ENCODE results near the gene PTPN1.
"Not testable (repeated sequence)": the region's sequence is repeated elsewhere in the genome, so short reads cannot be mapped to it uniquely, and the experiment has no call there.

Gene PTPN1

DNA sequence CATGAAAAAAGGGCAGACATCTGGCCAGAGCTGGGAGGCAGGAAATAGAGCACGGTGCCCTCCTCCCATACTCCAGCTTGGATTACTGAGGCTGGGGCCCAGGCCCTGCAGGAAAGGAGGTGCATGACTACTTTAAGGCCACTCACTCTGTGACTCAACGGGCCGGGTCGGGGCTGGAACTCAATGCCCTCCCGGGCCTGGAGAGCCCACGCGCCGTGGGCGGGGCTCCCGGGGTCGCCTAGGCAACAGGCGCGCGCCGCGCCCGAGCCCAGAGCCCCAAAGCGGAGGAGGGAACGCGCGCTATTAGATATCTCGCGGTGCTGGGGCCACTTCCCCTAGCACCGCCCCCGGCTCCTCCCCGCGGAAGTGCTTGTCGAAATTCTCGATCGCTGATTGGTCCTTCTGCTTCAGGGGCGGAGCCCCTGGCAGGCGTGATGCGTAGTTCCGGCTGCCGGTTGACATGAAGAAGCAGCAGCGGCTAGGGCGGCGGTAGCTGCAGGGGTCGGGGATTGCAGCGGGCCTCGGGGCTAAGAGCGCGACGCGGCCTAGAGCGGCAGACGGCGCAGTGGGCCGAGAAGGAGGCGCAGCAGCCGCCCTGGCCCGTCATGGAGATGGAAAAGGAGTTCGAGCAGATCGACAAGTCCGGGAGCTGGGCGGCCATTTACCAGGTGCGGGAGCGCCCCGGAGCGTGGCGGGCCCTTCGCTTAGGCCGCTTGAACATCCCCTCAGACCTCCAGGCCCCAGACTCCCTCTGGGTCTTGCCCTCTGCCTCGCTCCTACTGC lies at the start of gene PTPN1:
Gene PTPN1, plus strand, starts transcription at position 461 of the 783 bp plus-strand sequence. Its CDS starts 145 bp downstream, at position 606.
- DNase-seq (ENCODE audit: low spot score), result peak; percentile 99

GRCh38 chr20:50460608-50461267 lies 49.4 kb upstream of the PTPN1 start:
- DNase-seq (ENCODE audit: low spot score), result peak; percentile 84

- no peak for DNase-seq (ENCODE audit: low spot score)
These were observed 48.0 kb upstream of the PTPN1 start for GRCh38 chr20:50462093-50462690.

- peak; percentile 45 for DNase-seq (ENCODE audit: low spot score)
These were observed 46.0 kb upstream of the PTPN1 start for GRCh38 chr20:50464026-50464724.

GRCh38 chr20:50464725-50465650 lies 45.2 kb upstream of the PTPN1 start:
- DNase-seq (ENCODE audit: low spot score), result no peak

DNA sequence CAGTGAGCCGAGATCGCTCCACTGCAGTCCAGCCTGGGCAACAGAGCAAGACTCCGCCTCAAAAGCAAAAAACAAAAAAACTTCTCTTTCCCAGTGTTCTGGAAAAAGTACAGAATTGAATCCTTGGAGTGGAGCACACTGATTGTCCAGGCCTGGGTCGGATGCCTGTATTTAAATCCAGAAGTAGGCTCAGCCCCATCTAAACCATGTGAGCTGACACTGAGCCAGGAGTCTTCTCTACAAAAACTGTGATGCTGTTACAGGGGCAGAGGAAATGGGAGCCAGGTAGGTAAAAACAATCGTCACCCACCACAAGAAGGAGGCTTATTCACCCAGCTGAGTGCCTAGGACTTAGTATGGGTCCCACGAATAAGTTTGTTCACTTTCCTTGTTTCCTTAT lies 43.0 kb upstream of the PTPN1 start:
- no peak for DNase-seq (ENCODE audit: low spot score)

- DNase-seq (ENCODE audit: low spot score), result no peak
These were observed 42.3 kb upstream of the PTPN1 start for GRCh38 chr20:50467718-50468356.

DNA sequence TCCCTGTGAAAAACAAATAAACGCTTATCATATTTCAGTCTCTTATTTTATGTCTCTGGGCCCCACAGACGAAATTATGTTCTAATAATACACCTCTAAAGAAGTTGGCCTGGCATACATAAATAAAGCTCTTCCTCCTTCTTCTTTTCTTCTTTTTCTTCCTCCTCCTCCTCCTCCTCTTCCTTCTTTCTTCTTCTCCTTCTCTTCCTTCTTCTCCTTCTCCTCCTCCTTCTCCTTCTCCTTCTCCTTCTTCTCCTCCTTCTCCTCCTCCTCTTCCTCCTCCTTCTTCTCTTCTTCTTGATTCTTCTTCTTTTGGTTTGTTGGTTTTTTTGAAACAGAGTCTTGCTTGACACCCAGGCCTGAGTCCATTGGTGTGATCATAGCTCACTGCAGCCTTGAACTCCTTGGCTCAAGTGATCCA lies 41.8 kb upstream of the PTPN1 start:
- no peak for DNase-seq (ENCODE audit: low spot score)

GRCh38 chr20:50469176-50469723 lies 40.9 kb upstream of the PTPN1 start:
- no peak for DNase-seq (ENCODE audit: low spot score)

DNA sequence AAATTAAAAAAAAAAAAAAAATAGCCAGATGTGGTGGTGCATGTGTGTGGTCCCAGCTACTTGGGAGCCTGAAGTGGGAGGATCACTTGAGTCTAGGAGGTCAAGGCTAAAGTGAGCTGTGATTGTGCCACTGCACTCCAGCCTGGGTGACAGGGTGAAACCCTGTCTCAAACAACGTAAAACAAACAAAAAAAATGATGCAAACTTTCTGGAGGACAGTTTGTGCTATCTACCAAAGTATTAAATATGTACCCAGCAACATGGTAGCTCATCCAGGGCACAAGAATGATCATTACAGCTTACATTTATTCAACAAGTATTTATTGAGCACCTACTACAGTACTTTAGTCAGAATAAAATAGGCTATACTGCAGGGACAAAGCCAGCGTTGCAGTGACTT lies 40.4 kb upstream of the PTPN1 start:
- DNase-seq (ENCODE audit: low spot score), result no peak

DNA sequence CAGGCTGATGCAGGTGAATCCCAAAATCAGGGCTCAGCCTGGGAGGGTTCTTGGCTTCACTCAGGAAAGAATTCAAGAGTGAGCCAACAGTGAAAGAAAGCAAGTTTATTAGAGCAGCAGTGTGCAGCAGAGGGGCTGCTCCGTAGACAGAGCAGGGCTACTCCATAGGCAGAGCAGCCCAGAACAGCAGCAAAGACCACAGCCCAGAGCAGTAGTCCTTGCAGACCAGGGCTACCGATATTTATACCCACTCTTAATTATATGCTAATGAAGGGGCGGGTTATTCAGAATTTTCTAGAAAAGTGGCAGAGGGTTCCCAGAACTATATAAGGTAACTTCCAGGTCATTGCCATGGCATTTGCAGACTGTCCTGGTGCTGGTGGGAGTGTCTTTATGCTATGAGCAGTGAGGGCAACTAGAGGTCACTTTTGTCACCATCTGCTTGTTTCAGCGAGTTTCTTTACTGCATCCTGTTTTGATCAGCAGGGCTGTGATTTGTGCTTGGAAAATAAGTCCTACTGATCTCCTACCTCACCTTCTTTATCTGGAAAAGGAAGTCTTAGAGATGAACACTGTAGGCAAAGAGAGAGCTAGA lies 39.8 kb upstream of the PTPN1 start:
- DNase-seq (ENCODE audit: low spot score), result no peak

DNA sequence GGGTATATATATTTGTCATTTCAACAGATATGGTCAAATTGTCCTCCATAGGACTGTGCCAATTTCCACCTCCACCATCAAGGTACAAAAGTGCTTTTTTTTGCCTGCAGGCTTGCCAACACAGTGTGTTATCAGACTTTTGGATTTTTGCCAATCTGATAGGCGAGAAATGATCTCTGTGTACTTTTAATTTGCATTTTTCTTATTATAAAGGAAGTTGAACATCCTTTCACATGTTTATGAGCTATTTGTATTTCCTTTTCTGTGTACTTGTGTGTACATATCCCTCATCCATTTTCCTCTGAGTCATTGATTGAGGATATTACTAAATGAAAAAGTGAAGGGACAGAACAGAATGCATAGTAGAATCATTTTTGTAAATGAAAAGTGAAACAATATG lies 39.0 kb upstream of the PTPN1 start:
- DNase-seq (ENCODE audit: low spot score), result no peak

- DNase-seq (ENCODE audit: low spot score), result no peak
These were observed 37.2 kb upstream of the PTPN1 start for GRCh38 chr20:50472693-50473664.

GRCh38 chr20:50474356-50474755 lies 35.8 kb upstream of the PTPN1 start:
- not testable (repeated sequence) for DNase-seq (ENCODE audit: low spot score)

DNA sequence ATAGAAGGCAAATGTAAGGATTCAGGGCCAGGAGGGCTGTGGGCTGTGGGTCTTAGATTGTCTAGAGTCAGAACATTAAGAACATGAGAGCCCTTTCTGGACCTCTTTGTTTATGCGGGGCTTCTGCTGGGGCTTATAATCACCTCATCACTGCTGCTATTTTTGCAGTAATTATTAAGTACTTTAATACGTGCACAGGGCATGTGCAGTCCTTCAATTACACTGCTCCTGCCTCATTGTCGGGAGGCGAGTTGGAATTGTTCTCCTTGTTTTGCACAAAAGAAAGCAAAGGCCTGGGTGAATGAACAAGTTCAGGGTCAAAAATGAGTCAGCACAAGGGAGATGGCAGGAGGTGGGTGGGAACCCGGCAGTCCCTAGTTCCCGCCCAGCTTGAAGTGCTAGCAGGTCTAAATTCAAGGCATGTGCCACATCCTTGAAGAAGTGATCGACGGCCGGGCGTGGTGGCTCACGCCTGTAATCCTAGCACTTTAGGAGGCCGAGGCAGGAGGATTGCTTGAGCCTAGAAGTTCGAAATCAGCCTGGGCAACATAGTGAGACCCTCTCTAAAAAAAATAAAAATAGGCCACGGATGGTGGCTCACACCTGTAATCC lies 34.4 kb upstream of the PTPN1 start:
- peak; percentile 62 for DNase-seq (ENCODE audit: low spot score)

GRCh38 chr20:50477239-50477872 lies 32.8 kb upstream of the PTPN1 start:
- DNase-seq (ENCODE audit: low spot score), result no peak

DNA sequence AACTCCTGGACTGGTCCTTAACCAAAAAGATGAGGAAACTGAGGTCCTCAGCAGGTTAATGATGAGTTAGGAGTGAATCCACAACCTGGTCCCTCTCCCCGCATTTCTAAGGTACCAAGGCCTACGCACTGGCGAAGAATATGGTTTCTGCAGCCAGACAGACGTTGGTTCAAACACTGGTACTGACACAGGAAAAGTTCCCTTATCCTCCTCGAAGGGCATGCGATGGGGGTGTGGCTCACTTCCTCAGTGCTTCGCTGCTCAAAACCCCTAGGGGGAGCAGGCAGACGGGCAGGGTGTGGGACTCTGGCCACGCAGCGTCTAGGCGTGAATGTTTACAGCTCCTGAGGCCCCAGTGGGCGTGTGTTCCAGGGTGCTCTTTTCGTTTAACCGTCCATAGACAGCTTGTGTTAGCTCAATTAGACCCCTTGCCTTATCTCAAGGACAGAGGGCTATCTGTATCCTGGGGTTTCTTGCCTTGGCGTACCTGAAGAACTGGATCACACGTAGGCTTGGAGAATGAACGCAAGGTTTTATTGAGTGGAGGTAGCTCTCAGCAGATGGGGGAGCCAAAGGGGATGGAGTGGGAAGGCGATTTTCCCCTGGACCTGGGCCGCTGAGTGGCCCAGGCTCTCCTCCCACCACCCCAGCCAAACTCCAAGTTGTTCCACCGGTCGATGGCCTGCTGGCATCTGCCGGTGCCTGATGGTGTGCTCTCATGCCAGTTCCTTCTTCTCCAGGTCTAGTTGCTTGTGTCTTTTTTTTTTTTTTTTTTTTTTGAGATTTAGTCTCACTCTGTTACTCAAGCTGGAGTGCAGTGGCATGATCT lies 31.8 kb upstream of the PTPN1 start:
- DNase-seq (ENCODE audit: low spot score), result peak; percentile 72

Data from kidney tubule cell (primary cell).